Measurements from ENCODE around the gene ANKS6.

- TF ChIP-seq, protein P1, sequence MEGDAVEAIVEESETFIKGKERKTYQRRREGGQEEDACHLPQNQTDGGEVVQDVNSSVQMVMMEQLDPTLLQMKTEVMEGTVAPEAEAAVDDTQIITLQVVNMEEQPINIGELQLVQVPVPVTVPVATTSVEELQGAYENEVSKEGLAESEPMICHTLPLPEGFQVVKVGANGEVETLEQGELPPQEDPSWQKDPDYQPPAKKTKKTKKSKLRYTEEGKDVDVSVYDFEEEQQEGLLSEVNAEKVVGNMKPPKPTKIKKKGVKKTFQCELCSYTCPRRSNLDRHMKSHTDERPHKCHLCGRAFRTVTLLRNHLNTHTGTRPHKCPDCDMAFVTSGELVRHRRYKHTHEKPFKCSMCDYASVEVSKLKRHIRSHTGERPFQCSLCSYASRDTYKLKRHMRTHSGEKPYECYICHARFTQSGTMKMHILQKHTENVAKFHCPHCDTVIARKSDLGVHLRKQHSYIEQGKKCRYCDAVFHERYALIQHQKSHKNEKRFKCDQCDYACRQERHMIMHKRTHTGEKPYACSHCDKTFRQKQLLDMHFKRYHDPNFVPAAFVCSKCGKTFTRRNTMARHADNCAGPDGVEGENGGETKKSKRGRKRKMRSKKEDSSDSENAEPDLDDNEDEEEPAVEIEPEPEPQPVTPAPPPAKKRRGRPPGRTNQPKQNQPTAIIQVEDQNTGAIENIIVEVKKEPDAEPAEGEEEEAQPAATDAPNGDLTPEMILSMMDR (IDR thresholded peaks at IDR 0.05), result no peak
- TF ChIP-seq POLR2AphosphoS5 (IDR thresholded peaks at IDR 0.05) (no peak), POLR2A (IDR thresholded peaks at IDR 0.05; ENCODE audit: low read depth) (no peak)
Observed at GRCh38 chr9:98745470-98745869, 50.9 kb downstream of the ANKS6 start.

All from esophagus muscularis mucosa (tissue), 3 donors.